ENCODE data around the gene RAD51B.

RAD51B gene

GRCh38 chr14:67970923-67971322 lies 151.3 kb downstream of the RAD51B start:
- H4K20me1 ChIP-seq = no peaks in the 10 kb centered on the region
- peaks cover 16% of the 10 kb centered on the region for H3K36me3 ChIP-seq
- no peaks in the 10 kb centered on the region for H3K27me3 ChIP-seq

GRCh38 chr14:67971627-67972625 lies 152.3 kb downstream of the RAD51B start:
- no peak overlapping the region for H3K4me2 ChIP-seq
- no peak for TF ChIP-seq Cebpa-rat (IDR thresholded peaks at IDR 0.05)
- no peak overlapping the region for H3K27ac ChIP-seq

More at GRCh38 chr14:67970923-67971322, 151.3 kb downstream of the RAD51B start:
- Histone ChIP-seq H3K9me3 (peaks cover 24% of the 10 kb centered on the region), H3K27ac (no peak overlapping the region), H3K9ac (no peak overlapping the region), H3K4me1 (no peaks in the 10 kb centered on the region), H3K4me2 (no peak overlapping the region), H3K4me3 (no peak overlapping the region)
- no peak for TF ChIP-seq Cebpa-rat (IDR thresholded peaks at IDR 0.05)

GRCh38 chr14:67973436-67973835 lies 153.9 kb downstream of the RAD51B start:
- Histone ChIP-seq H3K27me3 (no peaks in the 10 kb centered on the region), H3K9ac (no peak overlapping the region), H3K9me3 (peaks cover 7% of the 10 kb centered on the region), H4K20me1 (no peaks in the 10 kb centered on the region), H3K27ac (no peak overlapping the region), H3K36me3 (peaks cover 6% of the 10 kb centered on the region; the same call in 1 of the 2 replicates), H3K4me2 (no peak overlapping the region), H3K4me1 (no peaks in the 10 kb centered on the region), H3K4me3 (no peak overlapping the region)
- TF ChIP-seq Cebpa-rat (IDR thresholded peaks at IDR 0.05) = no peak

More at GRCh38 chr14:67971627-67972625, 152.3 kb downstream of the RAD51B start:
- H3K9me3 ChIP-seq = peaks cover 22% of the 10 kb centered on the region
- H3K4me3 ChIP-seq = no peak overlapping the region
- no peak overlapping the region for H3K9ac ChIP-seq
- no peaks in the 10 kb centered on the region for H3K27me3 ChIP-seq
- no peaks in the 10 kb centered on the region for H3K4me1 ChIP-seq
- H4K20me1 ChIP-seq = no peaks in the 10 kb centered on the region
- H3K36me3 ChIP-seq = peaks cover 15% of the 10 kb centered on the region

- Histone ChIP-seq H3K27me3 (no peaks in the 10 kb centered on the region), H4K20me1 (no peaks in the 10 kb centered on the region), H3K9me3 (no peaks in the 10 kb centered on the region), H3K27ac (no peak overlapping the region), H3K4me1 (no peaks in the 10 kb centered on the region), H3K4me2 (no peak overlapping the region), H3K4me3 (no peak overlapping the region), H3K36me3 (no peaks in the 10 kb centered on the region), H3K9ac (no peak overlapping the region)
- no peak for TF ChIP-seq Cebpa-rat (IDR thresholded peaks at IDR 0.05)
Measured at GRCh38 chr14:67975470-67975869, 155.9 kb downstream of the RAD51B start.

GRCh38 chr14:67977434-67978034 lies 158.0 kb downstream of the RAD51B start:
- no peak overlapping the region for H3K4me2 ChIP-seq
- no peaks in the 10 kb centered on the region for H3K9me3 ChIP-seq
- no peaks in the 10 kb centered on the region for H4K20me1 ChIP-seq
- H3K9ac ChIP-seq = no peak overlapping the region
- TF ChIP-seq Cebpa-rat (IDR thresholded peaks at IDR 0.05) = no peak
- no peak overlapping the region for H3K4me3 ChIP-seq
- H3K27ac ChIP-seq = no peak overlapping the region
- H3K27me3 ChIP-seq = no peaks in the 10 kb centered on the region
- H3K36me3 ChIP-seq = no peaks in the 10 kb centered on the region
- no peaks in the 10 kb centered on the region for H3K4me1 ChIP-seq

- H3K4me1 ChIP-seq = no peaks in the 10 kb centered on the region
- no peak for TF ChIP-seq Cebpa-rat (IDR thresholded peaks at IDR 0.05)
- H3K9ac ChIP-seq = no peak overlapping the region
- no peaks in the 10 kb centered on the region for H4K20me1 ChIP-seq
- H3K4me2 ChIP-seq = no peak overlapping the region
- H3K36me3 ChIP-seq = no peaks in the 10 kb centered on the region
- H3K9me3 ChIP-seq = no peaks in the 10 kb centered on the region
- no peaks in the 10 kb centered on the region for H3K27me3 ChIP-seq
- no peak overlapping the region for H3K27ac ChIP-seq
- no peak overlapping the region for H3K4me3 ChIP-seq
Measured at GRCh38 chr14:67978749-67979148, 159.2 kb downstream of the RAD51B start.

- H3K4me3 ChIP-seq = no peak overlapping the region
- H3K36me3 ChIP-seq = no peaks in the 10 kb centered on the region
- no peaks in the 10 kb centered on the region for H3K27me3 ChIP-seq
- H3K4me2 ChIP-seq = no peak overlapping the region
- H3K9me3 ChIP-seq = no peaks in the 10 kb centered on the region
- H3K27ac ChIP-seq = no peak overlapping the region
- no peak for TF ChIP-seq Cebpa-rat (IDR thresholded peaks at IDR 0.05)
- H4K20me1 ChIP-seq = no peaks in the 10 kb centered on the region
- no peaks in the 10 kb centered on the region for H3K4me1 ChIP-seq
- no peak overlapping the region for H3K9ac ChIP-seq
Measured at GRCh38 chr14:67982711-67983608, 163.4 kb downstream of the RAD51B start.

GRCh38 chr14:67984274-67984673 lies 164.7 kb downstream of the RAD51B start:
- H3K4me3 ChIP-seq = no peak overlapping the region
- no peaks in the 10 kb centered on the region for H3K9me3 ChIP-seq
- no peak overlapping the region for H3K9ac ChIP-seq
- no peaks in the 10 kb centered on the region for H3K4me1 ChIP-seq
- no peaks in the 10 kb centered on the region for H3K27me3 ChIP-seq
- no peaks in the 10 kb centered on the region for H3K36me3 ChIP-seq
- H3K4me2 ChIP-seq = no peak overlapping the region
- TF ChIP-seq Cebpa-rat (IDR thresholded peaks at IDR 0.05) = no peak
- H3K27ac ChIP-seq = no peak overlapping the region
- no peaks in the 10 kb centered on the region for H4K20me1 ChIP-seq

- Histone ChIP-seq H3K4me1 (no peaks in the 10 kb centered on the region), H3K9me3 (no peaks in the 10 kb centered on the region), H3K4me2 (no peak overlapping the region), H4K20me1 (no peaks in the 10 kb centered on the region), H3K27ac (no peak overlapping the region), H3K36me3 (no peaks in the 10 kb centered on the region), H3K27me3 (no peaks in the 10 kb centered on the region), H3K9ac (no peak overlapping the region), H3K4me3 (no peak overlapping the region)
- TF ChIP-seq Cebpa-rat (IDR thresholded peaks at IDR 0.05) = no peak
Measured at GRCh38 chr14:67986131-67986841, 166.7 kb downstream of the RAD51B start.
